MV-4-11 (cell line): ENCODE measurements around the gene PGS1.

Source experiments
- DNase-seq: peaks from one replicate; lab custom pipeline; 2025; lab: John Stamatoyannopoulos, UW

Gene PGS1

DNA sequence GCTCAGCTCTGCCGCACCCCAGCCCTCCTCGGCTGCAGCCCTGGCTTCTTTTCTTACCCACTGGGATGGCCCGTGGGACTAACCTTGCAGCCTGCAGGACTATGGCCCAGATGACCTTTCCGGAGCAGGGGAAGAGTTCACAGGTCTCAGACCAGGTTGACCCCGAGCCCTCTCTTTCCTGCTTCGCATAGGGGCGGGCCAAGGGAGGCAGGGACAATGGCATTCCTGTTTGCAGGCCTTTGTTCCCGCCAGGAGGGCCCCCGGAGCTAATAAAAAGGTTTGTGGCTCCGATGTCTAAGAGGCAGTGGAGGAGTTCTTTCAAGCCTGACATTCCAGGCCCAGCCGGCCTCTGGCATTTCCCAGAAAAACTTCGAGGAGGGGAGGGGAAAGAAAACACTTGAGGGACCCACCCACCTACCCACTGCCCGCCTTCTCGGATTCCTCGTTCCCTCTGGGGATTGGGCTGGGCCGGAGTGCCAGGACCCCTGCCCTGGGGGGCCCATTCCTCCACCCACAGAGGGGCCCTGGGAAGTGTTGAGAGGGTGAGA, 12.8 kb upstream of the PGS1 start:
- no peak for DNase-seq

DNA sequence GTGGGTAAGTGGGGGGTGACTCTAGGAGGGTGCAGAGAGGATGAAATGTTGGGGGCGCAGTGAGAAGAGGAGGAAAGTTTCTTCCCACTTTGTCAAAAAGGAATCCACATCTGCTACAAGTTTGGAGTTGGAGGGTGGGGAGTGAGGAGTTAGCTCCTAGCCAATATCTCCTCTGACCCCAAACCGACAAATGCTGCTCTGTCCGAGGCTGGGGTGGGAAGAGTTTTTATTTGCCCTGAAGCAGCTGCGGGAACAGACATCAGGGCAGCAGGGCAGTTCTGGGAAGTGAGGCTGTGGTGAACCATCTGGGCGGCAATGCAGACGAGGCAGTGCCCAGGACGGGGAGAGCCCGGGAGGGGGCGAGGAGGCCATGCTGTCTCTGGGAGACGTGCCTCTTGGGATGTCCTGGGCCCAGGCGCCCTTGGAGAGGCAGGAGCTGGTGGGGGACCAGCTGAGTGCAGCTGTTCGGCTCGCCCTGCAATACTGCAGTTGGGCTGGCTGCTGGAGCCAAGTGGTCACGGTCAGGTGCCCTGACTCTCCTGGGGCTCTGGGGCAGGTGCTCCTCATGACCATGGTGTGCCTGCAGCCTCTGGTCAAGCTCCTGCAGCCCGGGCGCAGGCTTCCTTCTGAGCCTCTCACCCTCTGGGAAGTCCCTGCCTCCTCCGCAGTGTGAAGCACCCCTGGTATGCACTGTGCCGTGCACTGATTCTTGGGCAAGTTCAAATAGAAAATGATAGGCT, 12.2 kb upstream of the PGS1 start:
- DNase-seq = peak; percentile 34

DNA sequence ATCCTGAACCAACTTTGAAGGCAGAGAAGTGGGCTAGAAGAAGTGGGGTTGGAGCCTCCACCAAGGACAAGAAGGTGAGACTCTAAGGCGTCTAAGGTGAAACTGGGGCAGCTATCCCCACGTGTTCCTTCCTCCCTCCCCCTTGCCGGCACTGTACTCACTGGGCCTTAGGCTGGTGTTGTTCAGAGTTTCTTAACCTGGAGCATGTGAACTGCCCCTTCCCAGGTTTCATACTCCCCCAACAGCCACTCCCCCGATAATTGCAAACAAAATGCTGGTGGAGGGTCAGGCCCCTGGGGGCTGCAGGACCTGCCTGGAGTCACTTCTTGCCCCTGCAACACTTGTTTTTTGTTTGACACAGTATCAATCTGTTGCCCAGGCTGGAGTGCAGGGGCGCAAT, 11.3 kb upstream of the PGS1 start:
- no peak for DNase-seq

DNA sequence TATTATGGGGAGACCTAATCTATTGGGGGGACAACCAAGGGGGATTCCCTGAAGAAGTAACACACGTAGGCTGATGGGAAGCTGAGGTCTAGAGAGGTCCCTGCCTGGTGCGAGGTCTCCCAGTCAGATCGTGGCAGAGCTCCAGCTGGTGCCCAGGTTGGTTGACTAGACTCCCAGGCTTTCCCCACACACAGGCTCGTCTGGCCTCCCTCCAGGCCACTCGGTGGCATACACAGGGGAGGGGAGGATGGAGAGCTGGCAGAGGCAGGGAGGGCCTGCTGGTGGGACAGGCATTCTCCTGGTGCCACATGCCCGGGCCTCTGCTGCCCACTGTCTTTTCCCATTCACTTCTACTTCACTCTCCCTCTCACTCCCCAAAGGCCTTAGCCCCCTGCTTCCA, 10.1 kb upstream of the PGS1 start:
- no peak for DNase-seq

DNA sequence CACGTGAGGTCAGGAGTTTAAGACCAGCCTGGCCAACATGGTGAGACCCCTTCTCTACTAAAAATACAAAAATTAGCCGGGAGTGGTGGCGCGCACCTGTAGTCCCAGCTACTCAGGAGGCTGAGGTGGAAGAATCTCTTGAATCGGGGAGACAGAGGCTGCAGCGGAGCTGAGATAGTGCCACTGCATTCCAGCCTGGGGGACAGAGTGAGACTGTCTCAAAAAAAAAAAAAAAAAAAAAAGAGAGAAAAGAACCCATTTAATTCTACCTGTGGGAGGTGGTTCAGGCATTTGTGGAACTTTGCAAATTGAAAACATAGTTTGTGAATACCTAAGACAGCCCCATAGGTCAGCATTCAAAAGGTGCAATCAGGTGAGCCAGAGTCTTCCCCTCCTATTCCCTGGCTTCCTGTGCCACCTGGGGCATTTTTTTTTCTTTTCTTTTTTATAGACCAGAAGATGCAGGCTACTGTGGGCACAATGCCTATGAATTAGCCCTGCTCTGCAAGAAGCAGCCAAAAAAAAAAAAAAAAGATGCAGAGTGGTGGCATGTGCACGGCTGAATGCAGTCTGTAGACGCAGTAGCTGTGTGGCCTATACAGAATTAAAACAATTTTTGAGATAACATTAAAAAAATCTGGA, 9.5 kb upstream of the PGS1 start:
- no peak for DNase-seq

GRCh38 chr17:78369791-78370381, 8.6 kb upstream of the PGS1 start:
- DNase-seq = no peak

GRCh38 chr17:78371056-78371455, 7.4 kb upstream of the PGS1 start:
- no peak for DNase-seq

DNA sequence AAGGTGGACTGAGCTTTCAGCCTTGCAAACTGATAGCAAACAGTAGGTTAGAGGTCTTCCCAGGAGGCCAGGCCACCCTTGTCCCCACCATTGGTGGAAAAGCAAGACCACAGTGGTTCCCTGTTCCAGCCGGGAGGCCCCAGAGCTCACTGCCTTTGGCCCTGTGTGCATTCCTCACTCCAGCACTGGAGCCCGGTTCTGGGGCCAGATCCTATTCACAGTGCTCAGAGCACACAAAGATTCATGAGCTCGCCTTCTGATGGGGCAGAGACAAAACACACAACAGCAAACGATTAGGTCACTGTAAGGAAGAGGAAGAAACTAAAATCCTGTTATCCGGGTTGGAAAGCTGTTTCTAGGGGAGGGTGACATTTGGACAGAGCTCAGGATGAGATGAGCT, 5.6 kb upstream of the PGS1 start:
- DNase-seq = no peak

GRCh38 chr17:78374189-78374588, 4.3 kb upstream of the PGS1 start:
- no peak for DNase-seq

DNA sequence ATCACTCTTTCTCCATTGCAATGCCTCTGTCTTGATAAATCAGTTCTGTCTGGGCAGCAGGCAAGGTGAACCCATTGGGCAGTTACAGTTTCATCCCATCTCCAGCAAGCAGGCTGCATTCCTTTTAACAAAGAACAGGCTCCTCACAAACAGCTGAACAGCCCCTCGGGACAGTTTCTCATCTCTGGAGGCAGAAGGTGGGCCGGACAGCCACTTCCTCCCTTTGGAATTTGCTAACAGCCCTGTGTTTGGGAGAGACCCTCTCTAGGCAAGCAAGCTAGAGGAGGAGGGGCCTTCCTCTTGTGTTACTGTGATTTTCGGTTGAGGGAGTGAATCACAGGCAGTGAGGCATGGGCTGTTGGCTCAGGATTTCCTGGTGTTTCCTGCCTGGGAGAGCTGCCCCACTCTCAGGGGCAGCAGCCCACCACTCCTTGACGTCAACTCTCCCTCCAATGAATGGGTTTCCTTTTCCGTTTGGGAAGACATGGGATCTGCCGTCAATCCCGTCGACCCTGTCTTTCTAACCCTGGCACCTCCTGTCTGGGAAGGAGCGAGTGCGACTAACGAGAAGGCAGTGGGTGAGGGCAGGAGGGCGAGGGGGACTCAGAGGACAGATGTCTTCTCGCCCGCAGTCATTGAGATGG, 3.7 kb upstream of the PGS1 start:
- no peak for DNase-seq

DNA sequence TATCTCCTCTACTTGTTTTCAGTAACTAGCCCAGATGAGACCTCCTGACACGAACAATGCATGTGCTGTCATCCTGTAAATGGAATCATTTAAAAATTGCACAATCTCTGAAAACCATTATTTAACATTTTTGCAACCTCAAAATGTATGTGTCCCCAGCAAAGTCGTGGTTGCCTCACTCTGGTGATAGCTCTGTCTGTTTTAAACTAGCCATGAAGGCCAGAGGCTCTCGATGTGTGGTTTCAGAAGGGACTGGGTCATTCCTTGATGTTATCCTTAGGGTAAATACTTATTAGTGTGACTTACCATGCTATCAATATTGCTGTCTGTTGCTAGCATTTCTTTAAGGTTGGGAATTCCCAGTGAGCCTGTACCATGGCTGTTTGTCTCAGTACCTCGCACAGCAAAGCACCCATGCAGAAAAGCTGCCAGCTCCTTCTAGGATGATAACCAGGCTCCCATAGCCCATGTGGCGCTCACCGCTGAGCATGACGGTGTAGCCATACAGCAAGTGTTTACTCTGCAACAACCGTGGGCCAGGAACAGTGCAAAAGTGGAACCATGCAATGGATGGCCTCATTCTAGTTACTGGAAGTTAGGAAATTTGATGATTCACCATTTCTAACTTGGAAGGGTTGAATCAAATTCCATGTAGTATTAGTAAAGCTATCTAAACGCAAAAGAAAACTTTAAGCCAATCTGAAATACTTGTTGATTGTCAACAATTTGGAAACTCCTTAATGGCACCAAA, 2.9 kb upstream of the PGS1 start:
- DNase-seq = peak; percentile 72

DNA sequence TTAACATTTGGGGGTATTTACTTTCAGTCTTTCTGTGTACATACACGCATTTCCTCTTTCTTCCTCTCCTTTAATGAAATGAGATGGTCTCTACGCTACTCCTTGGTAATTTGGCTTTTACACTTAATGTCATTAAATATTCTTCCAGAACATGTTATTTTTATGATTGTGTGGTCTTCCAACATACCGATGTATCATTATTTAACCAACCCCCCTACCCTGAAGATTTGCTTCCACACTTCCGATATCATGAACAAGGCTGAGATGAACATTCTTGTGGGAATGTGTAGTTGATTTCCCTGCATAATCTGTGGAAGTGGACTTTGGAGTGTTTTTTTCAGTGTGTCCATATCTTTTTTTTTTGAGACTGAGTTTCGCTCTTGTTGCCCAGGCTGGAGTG, 2.3 kb upstream of the PGS1 start:
- DNase-seq = no peak

DNA sequence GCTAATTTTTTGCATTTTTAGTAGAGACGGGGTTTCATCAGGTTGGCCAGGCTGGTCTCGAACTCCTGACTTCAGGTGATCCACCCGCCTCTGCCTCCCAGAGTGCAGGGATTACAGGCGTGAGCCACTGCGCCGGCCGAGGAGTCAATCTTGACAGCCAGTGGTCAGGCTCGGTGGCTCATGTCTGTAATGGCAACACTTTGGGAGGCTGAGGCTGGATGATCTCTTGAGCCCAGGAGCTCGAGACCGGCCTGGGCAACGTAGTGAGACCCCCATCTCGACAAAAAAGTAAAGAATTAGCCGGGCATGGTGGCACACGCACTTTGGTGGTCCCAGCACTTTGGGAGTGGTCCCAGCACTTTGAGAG, 608 bp upstream of the PGS1 start:
- DNase-seq = no peak

DNA sequence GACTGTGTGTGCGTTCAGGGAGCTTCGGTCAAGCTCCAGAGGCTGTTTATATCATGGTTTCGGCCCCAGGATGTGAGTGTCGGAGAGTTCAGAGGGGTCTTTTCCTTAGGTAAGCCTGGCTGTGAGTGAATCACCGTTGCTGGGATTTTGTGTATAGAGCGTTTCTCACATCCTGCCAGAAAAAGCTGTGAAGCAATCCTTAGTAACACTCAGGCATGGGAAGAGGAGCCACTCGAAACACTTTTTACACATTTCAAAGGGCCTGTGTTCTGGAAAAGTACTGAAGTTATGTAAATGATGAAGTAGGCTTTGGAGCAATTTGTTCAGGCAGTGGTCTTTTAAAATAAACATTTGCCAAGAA, 662 bp downstream of the PGS1 start:
- peak; percentile 7 for DNase-seq

- no peak for DNase-seq
These were observed 1.9 kb downstream of the PGS1 start for GRCh38 chr17:78380370-78380769.

- DNase-seq = peak; percentile 64
These were observed 3.3 kb downstream of the PGS1 start for GRCh38 chr17:78381601-78382232.

DNA sequence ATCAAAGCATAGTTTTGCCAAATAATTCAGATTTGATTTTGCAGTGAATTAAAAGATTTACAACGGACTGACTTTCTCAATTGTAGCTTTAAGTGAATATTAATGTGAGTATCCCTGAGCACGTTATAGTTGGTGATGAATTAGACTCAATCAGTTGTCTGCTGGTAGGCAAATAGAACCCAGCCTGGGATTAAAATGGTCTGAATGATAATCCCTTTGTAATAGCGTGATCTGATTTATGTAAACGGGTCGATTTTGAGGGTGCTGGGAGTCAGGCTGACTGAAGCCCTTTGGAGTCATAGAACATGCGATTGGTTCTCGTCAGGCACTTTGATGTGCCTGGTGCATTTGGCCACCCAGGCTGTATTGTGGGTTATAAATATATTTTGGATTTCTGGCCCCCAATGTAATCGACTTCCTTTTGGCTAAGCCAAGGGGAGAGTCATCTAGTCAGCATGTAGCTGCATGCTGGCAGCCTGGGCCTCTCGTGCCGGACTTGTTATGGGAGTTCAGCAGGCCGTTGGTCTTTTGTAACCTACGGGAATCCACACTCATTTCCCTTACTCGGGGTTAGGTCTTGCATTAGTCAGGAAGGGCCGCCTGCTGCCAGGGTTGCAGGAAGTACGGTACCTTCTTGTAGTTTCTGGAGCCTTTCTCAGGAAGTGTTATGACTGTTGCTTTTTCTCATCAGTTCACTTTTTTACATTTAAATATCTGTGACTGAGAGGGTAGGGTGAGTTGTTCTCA, 5.4 kb downstream of the PGS1 start:
- DNase-seq = peak; percentile 97

DNA sequence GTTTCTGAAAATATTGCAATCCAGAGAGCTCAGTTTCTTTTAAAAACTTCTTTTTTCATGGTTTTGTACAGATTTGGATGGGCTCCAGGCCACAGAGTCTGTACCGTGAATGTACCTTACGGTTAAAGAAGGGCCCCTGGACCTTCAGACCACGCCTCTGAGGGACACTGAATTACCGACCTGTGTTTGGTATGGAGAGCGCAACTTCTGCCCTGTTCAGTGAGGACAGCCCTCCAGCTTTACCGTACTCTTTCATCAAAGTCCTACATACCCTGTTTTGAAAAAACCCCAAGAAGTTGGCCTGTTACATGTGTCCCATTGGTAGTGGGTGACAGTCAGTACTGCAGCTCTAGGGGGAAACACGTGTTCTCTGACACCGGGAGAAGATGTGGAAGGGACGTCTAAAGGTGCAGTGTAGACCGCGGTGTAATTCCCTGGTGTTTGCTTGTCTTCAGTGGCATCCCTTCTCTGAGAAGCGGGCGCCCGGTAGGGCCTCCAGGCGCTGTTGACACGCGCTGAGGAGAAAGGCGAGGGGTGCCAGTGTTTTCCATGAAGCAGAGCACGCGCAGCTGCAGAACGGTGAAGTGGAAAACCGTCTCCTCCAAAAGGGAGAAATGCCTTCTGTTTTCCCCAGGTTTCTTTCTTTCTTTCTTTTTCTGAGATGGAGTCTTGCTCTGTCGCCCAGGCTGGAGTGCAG, 6.2 kb downstream of the PGS1 start:
- DNase-seq = no peak

DNA sequence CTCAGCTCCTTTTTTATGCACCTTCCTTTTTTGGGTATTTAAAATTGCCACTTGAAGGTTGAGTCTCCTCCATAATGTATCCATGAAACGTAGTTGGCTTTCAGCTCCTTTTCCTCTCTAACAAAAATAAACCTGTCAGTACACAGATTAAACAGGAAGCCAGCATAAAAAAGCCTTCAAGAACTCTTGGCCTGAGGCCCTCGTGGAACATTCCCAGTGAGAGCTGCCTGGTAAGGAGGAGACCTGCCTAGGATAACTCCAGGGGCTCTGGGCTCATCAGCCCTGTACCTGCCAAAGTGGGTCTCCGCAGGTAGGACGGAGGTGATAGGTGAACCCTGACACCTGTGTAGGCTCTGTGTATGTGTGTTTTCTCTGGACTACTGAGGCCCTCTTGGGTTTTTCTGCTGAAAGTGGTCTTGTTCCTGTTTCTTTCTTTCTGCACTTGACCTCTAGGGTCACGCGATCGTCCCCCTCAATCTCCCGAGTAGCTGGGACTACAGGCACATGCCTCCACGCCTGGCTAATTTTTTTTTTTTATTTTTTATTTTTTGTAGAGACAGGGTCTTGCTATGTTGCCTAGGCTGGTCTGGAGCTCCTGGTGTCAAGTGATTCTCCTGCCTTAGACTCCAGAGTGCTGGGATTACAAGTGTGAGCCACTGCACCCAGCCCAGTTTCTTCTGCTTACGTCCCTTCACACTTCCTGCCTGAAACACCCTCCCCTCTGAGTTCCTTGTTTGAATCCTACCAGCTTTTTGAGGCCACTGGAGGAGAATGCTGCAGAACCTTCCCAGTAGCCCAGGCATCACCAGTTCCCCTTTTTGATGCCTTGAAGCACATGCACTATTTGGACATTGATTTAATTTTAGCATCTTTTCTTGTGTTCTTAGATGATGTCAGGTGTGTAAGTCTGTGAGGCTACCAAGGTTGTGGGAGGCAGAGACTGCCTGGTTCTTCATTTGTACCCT, 9.8 kb downstream of the PGS1 start:
- peak; percentile 96 for DNase-seq
